GM18907 (cell line): ENCODE results near the gene MRPS21.
"Not testable (repeated sequence)": the region's sequence is repeated elsewhere in the genome, so short reads cannot be mapped to it uniquely, and the experiment has no call there.

Experiments used
- ATAC-seq: cut with Tn5 transposase; IDR thresholded peaks from one replicate; pipeline ENCODE4 v1.9.1; 2021; ENCODE audit warnings: mild to moderate bottlenecking, moderate library complexity; ENCODE audit not compliant: unreplicated experiment

MRPS21 gene

GRCh38 chr1:150281221-150281757 lies 12.4 kb upstream of the MRPS21 start:
- no peak for ATAC-seq

DNA sequence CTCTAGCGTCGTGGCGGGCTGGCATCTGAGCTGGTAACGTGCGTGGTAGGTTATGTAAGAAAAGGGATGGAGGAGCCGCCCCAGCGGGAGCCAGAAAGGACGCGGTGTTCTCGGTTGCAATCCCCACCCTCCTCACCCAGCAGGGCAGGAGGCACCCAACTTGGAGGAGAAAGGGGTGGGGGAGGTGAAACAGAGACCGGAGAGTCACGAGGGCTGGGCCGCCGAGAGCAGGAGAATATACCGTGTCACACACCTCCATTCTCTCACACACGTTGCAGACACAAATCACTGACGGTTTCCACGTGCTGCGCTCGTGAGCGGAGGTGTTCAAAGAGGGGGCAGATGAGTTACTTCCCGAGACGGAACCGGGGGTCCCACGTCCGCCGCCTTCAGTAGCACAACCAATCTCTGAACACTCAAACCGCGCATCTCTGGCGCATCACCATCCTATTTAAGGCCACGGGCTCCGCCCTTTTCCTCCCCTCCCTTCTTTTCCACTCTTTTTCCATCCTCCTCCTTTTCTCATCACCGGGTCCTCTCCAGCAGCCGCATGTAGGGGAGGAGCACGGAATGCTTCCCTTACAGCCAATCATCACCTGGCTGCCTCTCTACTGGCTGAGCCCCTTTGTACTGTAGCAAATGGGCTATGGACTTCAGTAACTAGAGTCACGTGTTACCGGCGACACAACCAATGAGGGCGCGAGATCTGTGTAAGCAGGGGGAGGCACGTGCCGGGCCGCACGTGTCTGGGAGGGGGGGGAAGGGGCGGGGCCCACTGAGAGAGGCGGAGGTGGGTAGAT lies 11.7 kb upstream of the MRPS21 start, which contains the start of gene CIART:
TSS of gene CIART (plus strand) at position 797 of the 800 bp plus-strand sequence. CDS start 714 bp downstream, outside the sequence.
- ATAC-seq, result peak; percentile 80

GRCh38 chr1:150282558-150282958 lies 11.1 kb upstream of the MRPS21 start:
- no peak for ATAC-seq

GRCh38 chr1:150283260-150283659 lies 10.4 kb upstream of the MRPS21 start:
- ATAC-seq, result no peak

GRCh38 chr1:150288382-150288781 lies 5.3 kb upstream of the MRPS21 start:
- no peak for ATAC-seq

DNA sequence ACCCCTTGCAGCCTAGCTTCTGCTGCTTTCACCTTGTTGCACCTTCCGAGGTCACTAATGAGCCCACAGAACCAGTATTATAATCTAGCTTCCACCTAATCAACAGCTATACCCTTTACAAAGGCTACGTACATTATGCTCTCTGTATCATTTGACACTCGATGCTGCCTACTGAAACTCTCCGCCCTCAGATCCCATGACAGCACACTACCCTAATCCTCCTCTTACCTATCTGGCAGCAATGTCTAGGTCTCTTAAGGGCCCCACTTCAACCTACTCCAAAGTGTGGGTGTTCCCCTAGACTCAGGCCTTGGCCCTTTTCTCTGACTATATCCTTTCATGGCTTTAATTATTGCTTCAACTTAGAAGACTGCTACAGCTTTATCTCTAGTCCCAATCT lies 4.8 kb upstream of the MRPS21 start:
- no peak for ATAC-seq

- no peak for ATAC-seq
Observed at GRCh38 chr1:150295476-150295875, 1.8 kb downstream of the MRPS21 start.

DNA sequence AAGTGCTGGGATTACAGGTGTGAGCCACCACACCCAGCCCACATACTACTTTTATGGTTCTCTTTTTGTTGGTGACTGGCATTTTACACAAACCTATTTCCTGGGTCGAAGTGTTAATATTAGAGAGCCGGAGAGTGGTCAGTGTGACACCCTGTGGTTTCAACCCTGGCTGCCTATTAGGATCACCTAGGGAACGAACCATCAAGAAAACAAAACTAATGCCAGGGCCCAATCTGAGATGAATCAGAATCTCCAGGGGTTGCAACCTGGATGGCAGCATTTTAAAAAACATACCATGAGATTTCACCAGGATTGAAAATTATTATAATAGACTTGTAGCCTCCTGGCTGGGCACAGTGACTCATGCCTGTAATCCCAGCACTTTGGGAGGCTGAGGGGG lies 6.1 kb downstream of the MRPS21 start:
- no peak for ATAC-seq

- no peak for ATAC-seq
Observed at GRCh38 chr1:150302338-150302737, 8.7 kb downstream of the MRPS21 start.

- no peak for ATAC-seq
Observed at GRCh38 chr1:150302902-150303301, 9.2 kb downstream of the MRPS21 start.

GRCh38 chr1:150308585-150308984 lies 14.9 kb downstream of the MRPS21 start:
- ATAC-seq, result not testable (repeated sequence)

- ATAC-seq, result no peak
Observed at GRCh38 chr1:150309758-150310508, 16.3 kb downstream of the MRPS21 start.

- no peak for ATAC-seq
Observed at GRCh38 chr1:150311762-150312161, 18.1 kb downstream of the MRPS21 start.

DNA sequence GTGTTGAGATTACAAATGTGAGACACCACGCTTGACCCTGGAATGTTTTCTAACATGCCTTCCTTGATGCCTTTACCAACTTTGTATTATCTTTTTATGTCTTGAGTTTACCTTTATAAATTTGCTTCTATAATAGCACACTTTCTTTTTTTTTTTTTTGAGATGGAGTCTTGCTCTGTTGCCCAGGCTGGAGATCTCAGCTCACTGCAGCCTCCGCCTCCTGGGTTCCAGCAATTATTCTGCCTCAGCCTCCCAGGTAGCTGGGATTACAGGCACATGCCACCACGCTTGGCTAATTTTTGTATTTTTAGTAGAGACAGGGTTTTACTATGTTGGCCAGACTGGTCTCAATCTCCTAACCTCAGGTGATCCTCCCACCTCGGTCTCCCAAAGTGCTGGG lies 21.0 kb downstream of the MRPS21 start:
- ATAC-seq, result not testable (repeated sequence)

DNA sequence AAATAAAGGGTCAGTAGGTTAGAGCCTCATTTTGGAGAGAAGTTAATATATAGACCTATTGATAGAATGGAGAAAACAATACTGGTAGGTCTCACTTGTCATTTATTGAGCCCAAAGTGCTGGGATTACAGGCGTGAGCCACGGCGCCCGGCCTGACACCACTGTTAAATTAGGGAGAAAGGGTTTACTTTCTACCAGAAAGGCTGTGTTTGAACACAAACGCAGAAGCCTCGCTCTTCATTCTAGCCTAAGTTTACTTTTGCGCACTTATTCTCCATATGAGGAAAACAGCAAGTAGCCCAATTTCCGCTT lies 27.0 kb downstream of the MRPS21 start:
- ATAC-seq, result no peak

DNA sequence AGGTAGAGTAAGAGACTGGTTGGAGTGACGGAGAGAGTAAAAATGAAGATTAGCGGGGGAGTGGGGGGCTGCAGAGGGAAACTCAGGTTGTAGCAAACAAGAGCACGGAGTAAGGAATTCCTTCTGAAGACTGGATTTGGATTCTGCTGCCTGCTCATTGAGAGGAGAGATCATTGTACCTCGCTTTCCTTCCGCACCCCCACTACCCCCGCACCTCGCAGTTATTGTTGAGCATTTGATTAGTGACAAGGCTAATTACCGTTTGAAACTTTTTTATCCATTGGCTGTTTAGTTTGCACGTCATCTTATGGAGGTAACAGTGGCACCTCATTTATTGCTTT lies 28.1 kb downstream of the MRPS21 start:
- ATAC-seq, result no peak

- no peak for ATAC-seq
Observed at GRCh38 chr1:150322310-150322709, 28.6 kb downstream of the MRPS21 start.

- no peak for ATAC-seq
Observed at GRCh38 chr1:150332651-150333290, 39.1 kb downstream of the MRPS21 start.

- ATAC-seq, result no peak
Observed at GRCh38 chr1:150346316-150346715, 52.7 kb downstream of the MRPS21 start.

DNA sequence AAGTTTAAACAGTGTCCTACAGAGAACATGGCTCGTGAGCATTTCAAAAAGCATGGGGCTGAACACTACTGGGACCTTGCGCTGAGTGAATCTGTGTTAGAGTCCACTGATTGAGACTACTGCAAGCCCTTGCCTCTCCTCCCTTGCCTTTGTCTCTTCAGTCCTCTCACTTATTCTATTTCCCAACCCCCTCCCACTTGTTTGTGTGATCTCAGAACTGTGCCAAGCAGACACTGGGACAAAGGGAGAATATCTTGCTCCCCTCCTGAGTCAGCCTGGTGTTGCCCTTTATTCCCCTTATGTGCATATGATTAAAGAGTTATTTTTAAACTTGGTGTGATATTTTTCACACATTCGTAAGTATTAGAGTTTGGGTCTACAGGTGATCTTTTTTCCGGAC lies 59.2 kb downstream of the MRPS21 start:
- no peak for ATAC-seq
